Central memory CD4-positive, alpha-beta T cell (primary cell): Measurements from ENCODE around the gene NTF4.

Experiments used
- DNase-seq: peaks from one replicate; pipeline ENCODE4 v3.0.0; 2022
- total RNA-seq, 3 experiments: gene quantifications; one replicate each; lab custom pipeline; 2026; lab: John Stamatoyannopoulos, UW

The NTF4 gene
- 0 reads per million in 3 experiments for total RNA-seq

GRCh38 chr19:49064768-49065611, at the start of gene NTF4:
Gene NTF4 (minus strand): TSS chr19:49064818. CDS start chr19:49061997, 2,821 bp downstream.
- no peak for DNase-seq

DNA sequence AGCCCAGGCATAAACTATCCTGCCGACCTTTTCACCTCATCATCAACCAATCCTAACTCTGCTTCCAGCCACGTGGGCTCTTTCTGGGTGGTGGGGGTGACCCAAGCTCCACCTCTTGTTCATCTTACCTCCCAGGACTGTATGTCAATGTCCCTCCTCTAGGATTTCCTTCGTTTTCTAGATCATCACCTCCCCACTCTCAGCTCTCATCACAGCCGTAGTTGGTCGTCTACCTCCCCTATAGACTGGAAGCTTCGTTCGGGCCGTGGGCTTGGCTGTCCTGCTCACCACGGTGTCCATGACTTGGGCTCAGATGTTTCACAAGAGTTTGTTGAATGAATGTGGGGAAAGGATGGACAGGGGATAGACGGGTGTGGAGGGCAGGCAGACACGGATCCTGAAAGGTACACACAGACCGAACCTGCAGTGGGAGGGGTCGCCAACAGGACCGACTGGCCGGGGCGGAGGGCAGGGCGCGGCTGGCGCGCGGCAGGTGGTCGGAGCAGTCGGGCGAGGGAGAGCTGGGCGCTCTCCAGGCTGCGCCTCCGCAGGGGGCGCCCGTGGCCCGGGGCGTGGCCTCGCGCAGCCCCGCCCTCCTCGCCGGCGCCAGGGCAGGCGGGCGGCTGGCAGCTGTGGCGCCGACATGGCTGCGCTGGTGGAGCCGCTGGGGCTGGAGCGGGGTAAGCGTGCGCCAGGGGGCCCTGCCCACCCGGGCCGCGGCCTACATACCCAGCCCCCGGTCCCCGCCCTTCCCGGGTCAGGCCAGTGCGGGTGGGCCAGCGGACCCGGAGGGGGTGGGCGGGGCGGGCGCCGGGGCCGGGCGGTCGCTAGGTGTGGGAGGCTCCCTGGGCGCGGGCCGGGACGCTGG, 49.4 kb upstream of the NTF4 start, which contains the start of gene LIN7B:
Gene LIN7B (plus strand): TSS at position 609 of the 868 bp plus-strand sequence. CDS start 35 bp downstream, at position 644.
- peak; percentile 80 for DNase-seq

DNA sequence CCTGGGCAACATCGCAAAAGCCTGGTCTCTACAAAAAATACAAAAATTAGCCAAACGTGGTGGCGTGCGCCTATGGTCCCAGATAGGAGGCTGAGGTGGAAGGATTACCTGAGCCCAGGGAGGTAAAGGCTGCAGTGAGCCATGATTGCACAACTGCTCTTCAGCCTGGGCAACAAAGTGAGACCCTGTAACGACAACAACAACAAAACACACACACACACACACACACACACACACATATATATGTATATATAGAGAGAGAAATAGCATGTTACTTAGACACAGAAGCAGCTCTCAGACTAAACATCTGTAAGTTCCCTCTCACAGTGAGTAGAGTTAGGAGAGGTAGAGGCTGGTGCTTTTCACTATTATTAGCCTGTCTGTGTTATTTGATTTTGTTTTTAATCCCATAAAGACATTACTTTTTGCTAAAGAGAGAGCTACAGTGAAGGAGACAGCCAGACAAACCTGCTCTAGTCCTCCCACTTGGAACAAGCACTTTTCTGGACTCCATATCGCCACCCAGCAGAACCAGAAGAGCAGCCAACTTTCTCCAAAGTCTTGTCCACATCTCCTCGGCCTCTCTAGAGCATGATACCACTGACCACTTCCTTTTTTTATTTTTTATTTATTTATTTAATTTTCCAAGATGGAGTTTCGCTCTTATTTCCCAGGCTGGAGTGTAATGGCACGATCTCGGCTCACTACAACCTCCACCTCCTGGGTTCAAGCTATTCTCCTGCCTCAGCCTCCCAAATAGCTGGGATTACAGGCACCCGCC, 46.8 kb upstream of the NTF4 start:
- DNase-seq = no peak

GRCh38 chr19:49110567-49110966, 45.9 kb upstream of the NTF4 start:
- DNase-seq = no peak

DNA sequence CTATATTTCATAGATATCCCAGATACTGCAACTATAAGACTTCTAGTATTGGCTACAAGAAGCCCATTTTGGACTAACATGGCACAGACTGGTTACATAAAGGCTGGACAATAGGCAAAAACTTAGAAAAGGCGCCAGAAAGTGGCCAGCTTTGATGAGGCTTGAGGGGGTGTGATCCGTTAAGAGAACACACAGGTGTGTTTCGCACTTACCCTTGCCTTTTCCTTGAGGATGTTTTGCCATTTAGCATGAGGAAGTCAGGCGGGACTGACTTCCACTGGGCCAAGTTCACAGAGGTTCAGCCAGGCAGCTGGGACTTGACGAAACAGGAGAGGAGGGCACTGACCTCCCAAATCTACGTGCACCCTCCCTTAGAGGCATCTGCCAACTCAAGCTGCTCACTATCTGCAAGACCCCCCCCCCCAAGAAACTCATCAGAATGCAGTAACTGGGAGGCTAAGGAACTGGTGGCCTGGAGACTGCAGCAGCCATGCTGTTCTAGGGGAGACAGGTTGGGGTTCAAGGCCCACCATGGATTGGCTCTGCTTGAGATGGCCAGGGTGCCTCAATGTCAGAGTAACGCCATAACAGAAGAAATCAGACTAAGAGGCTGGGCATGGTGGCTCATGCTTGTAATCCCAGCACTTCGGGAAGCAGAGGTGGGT, 45.1 kb upstream of the NTF4 start:
- no peak for DNase-seq

DNA sequence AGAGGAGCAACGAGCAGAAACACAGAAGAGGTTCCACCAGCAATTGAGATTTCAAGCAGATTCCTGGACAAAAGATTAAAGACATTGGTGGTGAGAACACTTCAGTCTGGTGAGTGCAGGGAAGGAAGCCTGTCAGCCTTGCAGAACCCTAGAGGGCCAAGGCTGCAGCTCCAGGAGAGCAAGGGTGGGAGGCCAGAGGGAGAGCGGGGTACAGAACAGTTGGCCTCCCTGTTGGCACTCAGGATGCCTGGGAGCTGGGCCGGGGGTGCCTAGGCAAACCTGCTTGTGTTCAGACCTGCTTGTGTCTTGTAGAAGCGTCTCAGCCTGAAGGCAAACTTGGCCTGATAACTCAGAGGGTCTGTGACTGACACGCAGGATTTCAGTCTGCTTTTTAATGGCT, 44.4 kb upstream of the NTF4 start:
- no peak for DNase-seq

DNA sequence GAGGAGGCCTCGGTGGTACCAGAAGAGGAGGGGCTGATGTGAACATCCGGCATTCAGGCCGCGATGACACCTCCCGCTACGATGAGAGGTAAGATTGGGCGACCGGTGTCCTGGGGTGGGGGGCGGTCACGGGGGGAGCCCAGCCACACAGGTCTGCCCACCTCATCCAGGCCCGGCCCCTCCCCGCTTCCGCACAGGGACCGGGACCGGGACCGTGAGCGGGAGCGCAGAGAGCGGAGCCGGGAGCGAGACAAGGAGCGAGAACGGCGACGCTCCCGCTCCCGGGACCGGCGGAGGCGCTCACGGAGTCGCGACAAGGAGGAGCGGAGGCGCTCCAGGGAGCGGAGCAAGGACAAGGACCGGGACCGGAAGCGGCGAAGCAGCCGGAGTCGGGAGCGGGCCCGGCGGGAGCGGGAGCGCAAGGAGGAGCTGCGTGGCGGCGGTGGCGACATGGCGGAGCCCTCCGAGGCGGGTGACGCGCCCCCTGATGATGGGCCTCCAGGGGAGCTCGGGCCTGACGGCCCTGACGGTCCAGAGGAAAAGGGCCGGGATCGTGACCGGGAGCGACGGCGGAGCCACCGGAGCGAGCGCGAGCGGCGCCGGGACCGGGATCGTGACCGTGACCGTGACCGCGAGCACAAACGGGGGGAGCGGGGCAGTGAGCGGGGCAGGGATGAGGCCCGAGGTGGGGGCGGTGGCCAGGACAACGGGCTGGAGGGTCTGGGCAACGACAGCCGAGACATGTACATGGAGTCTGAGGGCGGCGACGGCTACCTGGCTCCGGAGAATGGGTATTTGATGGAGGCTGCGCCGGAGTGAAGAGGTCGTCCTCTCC, 43.2 kb upstream of the NTF4 start:
- no peak for DNase-seq

GRCh38 chr19:49106648-49107135, 42.1 kb upstream of the NTF4 start:
- DNase-seq = peak; percentile 54

GRCh38 chr19:49104229-49104864, 39.7 kb upstream of the NTF4 start:
- DNase-seq = no peak

GRCh38 chr19:49103331-49104085, 38.9 kb upstream of the NTF4 start:
- DNase-seq = no peak

GRCh38 chr19:49102303-49102702, 37.7 kb upstream of the NTF4 start:
- no peak for DNase-seq

DNA sequence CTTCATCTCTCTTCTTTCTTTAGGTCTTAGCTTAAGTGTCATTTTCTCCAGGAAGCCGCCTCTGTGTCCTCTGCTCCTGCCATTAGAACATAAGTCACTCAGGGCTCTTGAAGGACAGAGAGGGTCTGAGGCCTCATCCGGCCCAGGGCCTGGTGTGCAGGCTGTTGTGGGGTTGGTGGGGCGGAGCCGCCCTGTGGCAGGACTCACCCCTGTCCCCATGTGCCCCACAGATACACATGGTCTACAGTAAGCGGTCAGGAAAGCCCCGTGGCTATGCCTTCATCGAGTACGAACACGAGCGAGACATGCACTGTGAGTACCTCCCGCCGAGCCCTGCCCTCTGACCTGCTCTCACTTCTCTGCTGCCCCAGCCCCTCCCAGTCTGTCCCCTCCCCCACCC, 36.5 kb upstream of the NTF4 start:
- no peak for DNase-seq

GRCh38 chr19:49098795-49099194, 34.2 kb upstream of the NTF4 start:
- no peak for DNase-seq

DNA sequence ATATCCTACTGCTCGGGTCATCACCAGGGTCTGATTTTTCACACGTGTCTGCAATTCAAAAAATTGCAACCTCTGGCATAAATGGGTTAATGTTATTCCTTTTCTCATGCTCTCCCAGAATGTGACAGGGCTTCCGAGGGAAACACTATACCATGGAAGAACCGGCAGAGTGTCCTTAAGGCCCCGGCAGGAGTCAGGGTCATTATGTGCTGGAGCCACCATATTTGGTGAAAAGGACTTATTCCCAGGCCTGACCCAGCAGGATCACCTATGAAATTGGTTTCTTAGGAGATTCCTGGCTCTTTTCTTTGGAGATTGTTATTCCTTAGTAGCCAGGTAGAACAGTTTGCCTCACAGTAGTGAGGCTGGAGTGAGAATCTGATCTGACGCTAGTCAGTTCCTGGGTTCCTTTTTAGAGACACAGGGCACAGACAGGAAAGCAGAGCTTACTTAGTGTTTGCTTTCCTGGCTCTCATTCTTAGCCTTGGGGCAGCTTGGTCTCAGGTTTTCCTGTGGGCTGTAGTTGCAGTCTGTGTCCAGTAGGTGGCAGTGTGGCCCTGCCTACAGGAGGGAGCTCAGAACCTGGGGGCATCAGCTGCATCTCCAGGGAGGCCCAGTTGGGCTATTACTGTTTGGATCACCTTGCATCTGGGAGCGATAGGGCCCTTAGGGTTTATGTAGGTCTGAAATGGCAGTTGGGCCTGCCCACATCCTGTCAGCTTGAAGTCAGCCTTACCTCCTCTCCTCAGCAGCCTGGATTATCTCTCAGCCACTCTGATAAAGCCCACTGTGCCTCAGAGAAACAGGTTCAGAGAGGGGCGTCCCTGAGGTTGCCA, 33.1 kb upstream of the NTF4 start:
- DNase-seq = peak; percentile 68

DNA sequence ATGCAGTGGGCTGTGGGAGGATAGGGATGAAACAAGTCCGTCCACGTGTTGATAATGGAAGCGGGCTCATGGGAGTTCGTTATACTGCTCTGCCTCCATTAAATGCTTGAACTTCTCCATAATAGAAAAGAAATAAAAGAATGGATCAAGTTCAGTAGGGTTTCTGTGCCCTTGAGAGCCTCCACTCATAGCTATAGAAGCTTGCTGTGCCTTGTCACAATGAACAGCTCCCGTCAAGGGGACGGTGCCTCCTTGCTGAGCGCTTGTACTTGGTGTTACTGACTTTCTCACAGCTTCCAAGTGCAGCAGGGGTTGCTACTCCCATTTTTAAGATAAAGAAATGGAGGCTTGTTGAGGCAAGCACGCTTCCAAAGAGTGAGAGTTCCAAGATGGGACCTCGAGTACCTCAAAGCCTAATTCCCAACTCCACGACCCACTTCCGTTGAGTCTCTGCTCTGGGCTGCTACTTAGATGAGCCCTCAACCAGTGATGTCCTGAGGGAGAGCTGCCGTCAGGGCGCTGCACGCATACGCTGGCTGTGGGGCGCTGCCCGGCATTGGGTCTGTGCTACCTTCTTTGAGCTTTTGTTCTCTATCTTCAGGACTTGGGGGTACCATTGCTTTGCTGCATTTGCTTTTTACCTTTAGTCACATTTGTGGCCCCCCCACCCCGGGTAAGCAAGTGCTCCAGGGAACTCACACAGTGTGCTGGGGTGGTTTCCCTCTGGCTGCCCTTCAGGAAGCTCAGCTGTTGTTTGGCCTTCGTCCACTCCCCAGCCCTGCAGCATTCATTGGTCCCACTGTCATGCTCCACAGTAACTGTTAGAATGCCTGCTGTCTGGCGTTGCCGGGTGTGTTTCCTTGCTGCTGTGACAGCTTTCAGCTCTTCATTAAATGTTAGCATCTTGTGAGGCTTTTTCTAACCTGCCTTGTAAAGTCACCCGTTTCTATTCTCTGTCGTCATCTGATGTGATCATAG, 30.2 kb upstream of the NTF4 start:
- DNase-seq = no peak

GRCh38 chr19:49092686-49093085, 28.1 kb upstream of the NTF4 start:
- no peak for DNase-seq

GRCh38 chr19:49091391-49092038, 26.9 kb upstream of the NTF4 start:
- no peak for DNase-seq
